HG02981 (cell line): ENCODE measurements around the gene LRP1B.

Source experiments
- ATAC-seq: cut with Tn5 transposase; IDR thresholded peaks from one replicate; pipeline ENCODE4 v1.9.1; 2021; ENCODE audit warnings: mild to moderate bottlenecking, moderate library complexity; ENCODE audit not compliant: unreplicated experiment

Gene LRP1B

DNA sequence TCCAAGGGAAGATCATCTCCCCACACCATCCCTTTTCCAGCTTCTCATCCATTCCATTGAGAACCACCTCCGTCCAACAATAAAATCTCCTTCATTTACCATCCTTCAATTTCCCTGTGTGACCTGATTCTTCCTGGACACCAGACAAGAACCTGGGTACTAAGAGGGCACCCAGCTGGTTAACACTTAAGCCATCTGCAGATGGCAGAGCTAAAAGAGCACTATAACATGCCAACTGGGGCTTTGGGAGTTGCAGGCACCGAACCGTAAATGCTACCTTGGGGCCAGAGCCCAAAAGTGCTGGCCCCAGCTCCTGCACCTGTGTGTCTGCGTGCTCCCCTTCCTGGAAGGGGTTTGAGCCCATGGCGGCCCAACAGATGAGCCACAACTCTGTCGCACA lies 655.0 kb downstream of the LRP1B start:
- no peak for ATAC-seq

DNA sequence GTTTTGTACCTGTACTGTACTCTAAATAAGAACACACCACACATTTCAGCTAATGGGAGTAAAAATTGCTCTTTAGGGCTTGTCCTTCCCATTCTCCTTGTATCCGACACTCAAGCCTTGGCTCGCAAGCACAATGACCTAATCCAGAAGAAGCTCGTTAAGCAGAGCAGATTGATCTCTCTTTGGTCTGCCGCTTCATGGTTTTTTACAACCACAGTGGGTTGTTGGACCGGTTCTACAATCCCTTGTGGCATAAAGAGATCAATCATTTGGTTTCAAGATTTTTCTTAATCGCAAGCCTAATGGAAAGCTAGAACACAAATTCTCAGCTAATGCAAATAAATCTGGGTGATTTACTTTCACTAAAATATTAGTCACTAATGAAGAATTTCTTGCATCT lies 662.1 kb downstream of the LRP1B start:
- no peak for ATAC-seq

- no peak for ATAC-seq
Measured at GRCh38 chr2:141467331-141467730, 663.5 kb downstream of the LRP1B start.

- no peak for ATAC-seq
Measured at GRCh38 chr2:141464995-141465394, 665.8 kb downstream of the LRP1B start.

DNA sequence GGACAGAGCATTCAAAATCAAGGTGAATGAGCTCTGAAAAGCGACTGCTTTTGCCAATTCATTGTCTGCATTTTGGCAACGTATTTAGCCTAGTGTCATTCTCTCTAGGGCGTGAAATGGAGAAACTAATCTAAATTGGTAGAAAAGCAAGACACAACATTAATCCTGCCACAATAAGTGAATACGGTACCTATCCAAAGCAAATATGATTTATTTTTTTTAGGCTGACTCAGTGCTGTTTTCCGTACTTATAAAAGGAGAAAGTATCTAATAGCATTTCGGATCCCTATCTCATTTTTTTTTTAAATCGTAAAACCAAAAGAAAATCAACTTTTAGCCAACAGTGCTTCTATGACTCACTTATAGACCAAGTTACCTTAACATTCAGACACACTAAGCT lies 672.5 kb downstream of the LRP1B start:
- ATAC-seq = no peak

DNA sequence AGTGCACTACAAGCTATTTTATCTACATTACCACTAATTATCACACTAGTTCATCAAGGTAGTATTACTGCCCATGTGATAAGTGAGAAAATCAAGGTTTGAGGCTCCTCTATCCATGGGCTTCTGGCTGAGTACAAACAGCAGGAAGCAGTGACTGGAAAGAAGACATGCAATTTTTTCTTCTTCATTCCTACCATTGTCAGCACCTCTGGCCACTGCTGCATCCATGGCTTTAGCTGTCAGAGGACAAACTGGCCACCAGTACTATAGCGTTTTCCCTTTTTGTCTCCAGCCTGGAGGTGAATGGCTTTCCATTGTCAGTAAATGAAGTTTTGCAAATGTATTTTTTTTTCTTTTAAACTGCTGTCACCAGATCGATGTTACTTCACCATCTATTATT lies 674.9 kb downstream of the LRP1B start:
- ATAC-seq = no peak

- no peak for ATAC-seq
Measured at GRCh38 chr2:141455211-141455826, 675.5 kb downstream of the LRP1B start.

DNA sequence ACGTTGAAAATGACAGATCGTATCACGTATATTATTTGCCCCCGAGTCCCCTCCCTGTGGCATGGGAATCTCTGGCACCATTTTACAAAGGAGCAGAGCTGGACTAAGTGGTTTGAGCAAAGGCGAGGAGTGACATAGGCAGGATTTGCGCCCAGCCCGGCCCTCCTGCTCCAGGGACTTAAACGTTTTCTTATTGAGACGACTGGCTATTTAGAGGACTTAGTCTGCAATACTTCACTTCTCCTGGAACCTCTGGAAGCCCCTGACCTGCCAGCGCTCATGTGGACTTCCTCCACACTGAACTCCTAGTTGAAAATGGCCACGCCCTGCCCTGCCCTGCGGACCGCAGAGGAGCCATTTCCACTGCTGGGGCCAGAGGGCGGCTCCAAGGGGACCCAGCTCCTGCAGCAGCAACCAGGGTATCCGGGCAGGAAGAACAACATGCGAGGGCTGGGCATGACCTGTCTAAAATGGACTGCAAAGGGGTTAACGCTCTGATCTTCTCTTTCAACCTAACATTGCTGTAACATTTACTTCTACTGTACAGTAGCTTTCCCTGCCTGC lies 690.7 kb downstream of the LRP1B start:
- no peak for ATAC-seq

GRCh38 chr2:141439524-141439923 lies 691.3 kb downstream of the LRP1B start:
- no peak for ATAC-seq

- no peak for ATAC-seq
Measured at GRCh38 chr2:141438536-141438935, 692.3 kb downstream of the LRP1B start.

- ATAC-seq = no peak
Measured at GRCh38 chr2:141437521-141437920, 693.3 kb downstream of the LRP1B start.

DNA sequence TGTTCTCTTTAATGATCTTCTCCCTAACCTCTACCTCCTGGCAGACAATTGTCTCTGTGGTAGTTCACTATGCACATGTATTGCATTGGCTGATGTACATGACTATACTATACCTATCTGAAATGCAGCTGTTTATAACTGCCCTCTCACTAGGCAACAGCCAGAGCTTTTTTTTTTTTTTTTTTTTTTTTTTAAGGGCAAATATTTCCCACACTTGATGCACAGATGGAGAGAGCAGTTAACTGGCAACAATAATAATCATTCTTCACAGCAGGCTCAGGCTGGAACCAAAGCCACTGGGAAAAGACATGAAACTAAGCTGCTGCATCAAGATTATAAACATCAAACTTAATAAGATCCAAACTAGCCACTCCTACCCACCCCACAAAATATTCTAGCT lies 707.7 kb downstream of the LRP1B start:
- no peak for ATAC-seq

- ATAC-seq = peak; percentile 81
Measured at GRCh38 chr2:141417246-141417797, 713.5 kb downstream of the LRP1B start.

DNA sequence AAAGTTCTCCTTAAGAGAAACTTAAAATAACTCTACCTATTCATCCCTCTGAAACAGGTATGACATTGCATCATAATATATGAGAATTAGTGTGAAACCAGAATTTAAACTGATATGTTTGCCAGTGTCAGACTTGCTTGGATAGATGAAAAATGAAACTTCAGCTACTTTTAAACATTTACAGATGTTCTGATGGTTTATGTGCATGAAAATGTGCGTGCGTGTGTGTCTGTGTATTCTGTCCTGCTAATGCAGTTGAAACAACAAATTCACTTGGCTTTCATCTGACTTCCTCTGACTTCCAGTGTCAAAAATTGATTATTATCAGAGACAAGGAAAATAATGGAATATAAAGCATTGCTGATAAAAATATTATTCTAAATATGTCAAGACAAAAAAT lies 719.4 kb downstream of the LRP1B start:
- ATAC-seq = no peak

- ATAC-seq = no peak
Measured at GRCh38 chr2:141399270-141399669, 731.5 kb downstream of the LRP1B start.

GRCh38 chr2:141393214-141393545 lies 737.6 kb downstream of the LRP1B start:
- ATAC-seq = no peak

GRCh38 chr2:141392517-141393213 lies 738.2 kb downstream of the LRP1B start:
- no peak for ATAC-seq

DNA sequence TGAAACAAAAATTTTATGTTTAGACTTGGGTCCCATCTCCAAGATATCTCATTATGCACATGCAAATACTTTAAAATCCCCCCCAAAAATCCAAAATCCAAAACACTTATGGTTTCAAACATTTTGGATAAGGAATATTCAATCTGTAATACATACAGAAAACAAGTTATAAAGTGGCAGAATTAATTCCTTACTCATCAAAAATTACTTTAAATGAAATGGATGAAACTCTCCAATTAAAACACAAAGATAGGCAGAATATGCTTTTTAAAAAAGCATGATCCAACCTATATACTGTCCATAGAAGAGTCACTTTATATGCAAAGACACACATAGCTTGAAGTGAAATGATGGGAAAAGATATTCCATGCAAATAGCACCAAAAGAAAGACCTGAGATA lies 744.6 kb downstream of the LRP1B start:
- no peak for ATAC-seq

- no peak for ATAC-seq
Measured at GRCh38 chr2:141384676-141385075, 746.1 kb downstream of the LRP1B start.

DNA sequence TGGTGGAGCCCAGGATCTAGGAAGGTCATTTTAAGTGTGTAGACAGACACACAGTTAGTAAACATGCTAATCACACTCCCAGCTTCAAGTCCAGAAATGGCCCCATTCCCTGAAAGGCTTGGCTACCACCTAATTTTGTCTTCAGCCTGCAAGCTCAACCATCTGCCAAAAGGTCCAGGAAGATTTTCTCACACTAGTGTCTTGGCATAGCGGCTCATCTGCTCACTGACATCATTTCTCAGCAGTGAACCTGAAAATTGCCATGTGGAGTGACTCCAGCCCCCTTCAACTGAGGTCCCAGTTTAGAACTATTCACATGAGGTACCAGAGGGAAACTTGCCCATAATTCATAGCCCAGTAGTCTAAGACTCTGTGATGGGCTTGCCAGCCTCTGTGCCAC lies 748.9 kb downstream of the LRP1B start:
- ATAC-seq = no peak

DNA sequence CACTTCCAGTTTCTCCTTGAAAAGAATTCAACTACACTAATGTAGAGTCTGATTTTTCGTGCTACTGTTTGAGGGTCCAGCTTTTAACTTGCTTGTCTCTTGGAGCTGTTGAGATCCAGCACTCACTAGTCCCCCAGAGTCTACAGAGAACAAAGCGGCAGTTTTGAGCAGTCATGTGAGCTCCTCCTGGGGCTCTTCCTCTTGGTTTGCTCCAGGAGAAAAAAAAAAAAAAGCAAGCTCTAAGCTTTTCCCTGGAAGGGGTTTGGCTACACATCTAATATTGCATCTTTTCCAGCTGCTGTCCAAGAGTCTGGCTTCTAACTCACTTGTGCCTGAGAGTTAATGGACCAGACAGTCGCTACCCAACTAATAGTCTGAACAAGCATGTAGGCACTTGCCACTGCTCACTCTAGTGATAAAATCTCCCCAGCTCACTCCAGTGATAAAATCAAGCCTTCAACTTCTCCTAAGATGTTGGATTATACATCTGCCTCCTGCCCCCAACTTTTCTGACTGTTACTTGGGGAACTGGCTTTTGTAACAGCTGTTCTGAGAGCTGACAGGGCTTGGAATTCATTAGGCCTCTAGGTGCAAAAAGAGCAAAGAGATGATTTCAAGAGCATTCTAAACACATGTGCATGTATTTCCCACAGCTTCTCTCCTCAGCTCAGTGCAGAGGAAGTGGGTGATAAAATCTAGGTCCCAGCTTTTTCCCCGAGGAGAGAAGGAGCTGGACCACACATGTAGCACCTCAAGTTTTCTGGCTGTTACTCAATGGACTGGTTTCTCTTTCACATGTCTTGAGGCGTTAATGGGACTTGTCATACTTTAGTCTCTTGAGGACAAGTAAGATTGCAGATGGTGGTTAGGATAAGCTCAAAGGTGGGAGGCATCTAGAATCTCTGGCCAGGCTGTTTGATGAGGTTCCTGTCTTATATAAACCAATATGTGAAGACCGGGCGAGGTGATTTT lies 750.5 kb downstream of the LRP1B start:
- no peak for ATAC-seq
